ENCODE measurements around the gene ZNF319.

ZNF319 gene
- total RNA-seq: 31.5 to 53.1 (median 40.6) reads per million in 4 experiments

DNA sequence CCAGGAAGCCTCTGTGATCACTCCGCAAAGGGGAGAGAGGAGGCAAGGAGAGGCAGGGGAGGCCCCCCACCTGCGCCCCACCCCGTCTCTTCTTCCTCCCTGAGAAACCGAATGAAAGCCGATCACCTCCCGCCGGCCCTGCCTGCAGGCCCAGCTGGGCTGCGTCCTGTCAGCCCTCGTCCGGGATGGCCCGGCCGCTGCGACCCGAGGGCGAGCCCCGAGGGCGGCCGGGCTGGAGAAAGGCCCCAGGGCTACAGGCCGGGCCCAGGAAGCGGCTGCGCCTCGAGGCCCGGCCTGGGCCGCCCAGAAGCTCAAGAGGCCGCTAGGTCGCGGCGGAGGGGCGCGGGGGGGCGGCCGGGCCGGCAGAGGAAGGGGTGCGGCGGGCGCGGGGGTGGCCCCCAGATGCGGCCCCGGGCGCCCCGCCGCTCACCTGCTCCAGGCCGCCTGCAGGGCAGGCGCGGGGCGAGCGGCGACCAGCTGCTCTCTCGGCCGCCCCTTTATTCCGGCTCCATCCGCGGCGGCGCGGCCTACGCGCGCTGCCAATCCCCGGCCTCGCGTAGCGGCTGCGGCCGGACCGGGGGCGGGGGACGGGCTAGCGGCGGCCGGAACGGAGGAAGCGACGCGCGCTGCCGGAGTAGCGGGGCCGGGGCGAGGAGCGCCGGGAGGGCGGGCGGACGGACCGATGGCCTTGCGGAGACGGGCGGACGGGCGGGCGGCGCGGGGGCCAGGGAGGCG, at the start of gene ZNF319:
TSS of gene ZNF319 (minus strand) at position 702 of the 735 bp plus-strand sequence. CDS start 2,407 bp downstream, outside the sequence.
- DNase-seq: no peak

DNA sequence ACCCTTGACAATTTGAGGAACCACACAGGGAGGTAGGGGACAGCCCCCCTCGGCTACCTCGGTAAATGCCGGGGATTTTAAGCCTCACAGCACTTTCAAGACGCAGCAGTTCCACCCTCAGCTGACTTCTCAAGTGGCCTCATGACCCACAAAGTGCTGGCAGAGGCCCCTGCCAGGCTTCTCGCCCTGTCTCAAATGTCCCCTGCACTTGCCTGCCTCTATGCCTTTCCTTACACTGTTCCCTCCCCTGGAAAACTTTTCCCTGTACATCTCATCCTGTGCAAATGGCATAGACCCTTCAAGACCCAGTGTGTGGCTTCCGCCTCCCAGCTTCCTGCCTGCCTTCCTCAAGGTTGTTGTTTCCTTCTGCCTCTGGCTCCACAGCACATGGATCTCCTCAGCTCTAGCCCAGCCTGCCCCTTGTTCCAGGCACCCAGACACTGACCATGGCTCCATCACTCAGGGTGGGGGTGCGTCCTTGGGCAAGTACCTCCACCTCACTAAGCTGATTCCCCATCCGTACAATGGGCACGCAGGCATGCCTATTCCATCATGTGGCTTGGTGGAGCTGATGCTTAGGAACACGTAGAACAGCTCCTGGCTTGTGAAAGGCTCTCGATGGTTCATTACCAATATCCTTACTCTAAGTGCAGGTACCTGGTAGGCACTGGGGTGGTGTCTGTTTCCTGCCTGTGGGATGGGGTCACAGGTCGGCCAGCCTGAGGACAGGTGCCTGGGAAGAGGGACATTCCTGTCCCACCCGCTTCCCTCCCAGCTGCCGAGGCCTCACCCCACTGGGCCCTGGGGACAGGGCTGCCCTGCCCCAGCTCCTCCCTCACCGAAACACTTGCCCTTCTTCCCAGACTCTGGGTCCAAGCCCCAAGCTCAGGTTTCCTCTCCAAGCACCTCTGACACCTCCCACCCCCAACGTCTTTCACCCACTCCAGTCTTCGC, 49.0 kb upstream of the ZNF319 start:
- no peak for DNase-seq

DNA sequence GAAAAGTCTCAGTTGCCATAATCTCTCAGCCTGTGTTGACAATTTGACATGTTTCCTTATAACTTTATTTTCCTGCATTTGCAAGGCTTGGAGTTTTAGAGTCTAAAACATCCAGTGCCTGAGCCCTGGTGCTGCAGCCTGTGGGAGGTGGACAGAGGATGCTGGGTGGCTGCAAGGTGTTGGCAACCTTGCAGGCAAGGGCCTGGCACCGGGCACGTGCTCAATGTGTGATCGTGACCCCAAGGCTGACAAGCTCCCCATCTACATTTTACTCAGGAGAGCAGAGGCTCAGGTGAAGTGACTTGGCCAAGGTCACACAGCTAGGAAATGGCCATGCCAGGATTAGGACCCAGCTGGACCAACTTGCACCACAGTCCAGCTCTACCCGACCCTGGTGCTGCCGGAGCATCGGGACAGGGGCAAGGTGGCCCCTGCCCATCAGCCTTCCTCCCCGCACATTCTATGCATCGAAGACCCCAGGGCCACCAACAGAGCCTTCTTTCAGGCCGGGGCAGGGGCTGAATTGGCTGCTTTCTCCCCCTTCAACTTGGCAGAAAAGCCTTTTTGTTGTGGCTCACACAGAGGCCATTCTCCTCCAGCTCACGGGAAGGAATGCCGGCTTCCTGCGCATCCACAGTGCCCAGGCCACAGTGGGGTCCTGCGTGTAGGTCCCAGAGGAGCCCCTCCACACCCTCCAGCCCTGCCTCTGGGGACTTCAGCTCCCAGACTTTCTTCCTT, 48.2 kb upstream of the ZNF319 start:
- DNase-seq: no peak

DNA sequence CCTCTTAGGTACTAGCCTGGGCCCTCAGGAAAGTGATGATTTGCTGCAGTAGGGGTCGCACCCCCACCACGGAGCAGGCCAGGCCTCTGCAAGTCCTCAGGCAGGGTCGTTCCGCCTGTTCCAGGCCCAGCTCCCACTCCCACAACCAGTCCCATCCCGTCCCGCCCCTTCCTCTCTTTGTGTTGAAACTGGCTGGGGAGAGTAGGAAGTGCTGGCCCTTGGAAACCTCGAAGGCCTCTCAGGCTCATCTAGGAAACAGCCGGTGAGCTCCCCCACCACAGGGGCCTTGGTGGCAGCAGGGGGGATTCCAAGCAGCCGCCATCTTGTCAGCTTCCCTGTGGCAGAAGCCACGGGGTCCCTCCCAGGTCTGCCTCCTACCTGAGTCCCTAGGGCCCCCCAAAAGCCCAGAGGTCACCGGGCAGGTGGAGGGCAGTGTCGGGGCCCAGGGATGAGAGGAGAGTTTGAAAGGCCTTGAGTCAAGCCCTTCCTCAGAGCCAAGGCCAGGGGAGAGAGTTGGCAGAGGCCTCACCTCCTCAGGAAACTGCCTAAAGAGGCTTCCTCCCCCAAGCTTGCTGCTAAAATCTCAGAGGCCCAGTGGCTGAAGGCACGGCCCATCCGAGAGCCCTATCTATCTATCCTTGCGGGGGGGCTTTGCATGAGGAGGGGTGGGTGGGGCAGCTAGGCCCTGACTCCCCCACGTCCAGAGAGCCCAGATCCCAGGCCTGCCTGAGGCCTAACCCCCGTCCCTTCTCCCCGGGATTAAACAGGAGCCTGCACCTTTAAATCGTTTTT, 47.3 kb upstream of the ZNF319 start:
- no peak for DNase-seq

DNA sequence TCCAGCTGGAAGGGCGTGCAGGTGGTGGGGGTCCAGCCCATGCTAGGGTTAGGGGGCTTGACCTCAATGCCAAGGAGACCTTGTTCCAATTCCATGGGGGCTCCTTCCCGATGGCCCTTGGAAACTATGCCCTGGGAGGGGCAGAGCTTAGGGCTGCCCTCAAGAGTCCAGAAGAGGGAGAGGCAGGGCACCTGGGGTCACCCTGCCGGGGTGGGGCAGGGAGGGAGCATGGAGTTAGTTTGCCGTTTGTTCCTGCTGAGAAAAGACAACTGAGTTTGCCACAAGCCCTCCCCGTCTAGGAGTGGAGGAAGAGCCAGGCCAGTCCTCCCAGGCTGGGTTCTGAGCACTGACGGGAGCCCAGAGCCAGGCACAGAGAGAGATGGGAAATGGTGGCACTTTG, 46.5 kb upstream of the ZNF319 start:
- DNase-seq: no peak

DNA sequence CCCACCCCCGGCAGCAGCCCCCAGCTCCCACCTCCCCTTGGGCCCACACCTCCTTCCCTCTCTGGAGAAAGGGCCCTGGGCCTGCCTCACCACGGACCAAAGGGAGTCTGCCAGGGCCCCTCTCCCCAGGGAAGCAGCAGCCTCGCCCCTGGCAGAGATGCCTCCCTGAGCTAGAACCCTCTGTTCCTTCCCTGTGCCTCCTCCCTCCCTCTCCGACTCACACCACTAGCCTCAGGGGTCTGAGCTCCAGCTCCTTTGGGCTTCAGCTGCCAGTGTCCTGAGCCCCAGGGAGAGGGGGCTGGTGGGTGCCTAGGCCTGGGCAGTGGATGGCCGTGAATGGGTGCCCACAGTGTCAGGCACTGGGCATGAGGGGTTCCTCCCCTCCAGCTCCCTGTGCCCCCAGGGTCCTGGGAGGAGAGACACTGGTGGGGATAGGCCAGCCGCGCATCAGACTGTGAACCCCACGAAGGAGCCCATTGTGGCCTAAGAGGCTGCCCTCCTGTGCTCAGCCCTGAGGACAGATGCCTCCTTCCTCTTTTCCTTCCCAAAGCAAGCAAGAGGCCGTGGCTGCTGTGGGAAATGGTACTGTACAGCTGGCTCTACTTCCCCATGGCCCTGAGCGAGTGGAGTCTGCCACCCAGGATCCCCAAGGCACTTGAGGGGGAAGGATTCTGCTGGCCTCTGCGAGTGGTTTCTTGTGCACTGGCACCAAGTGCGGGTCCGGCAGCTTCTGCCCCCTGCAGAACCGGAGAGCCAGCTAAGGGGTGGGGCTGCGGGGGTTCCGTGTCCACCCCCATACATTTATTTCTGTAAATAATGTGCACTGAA, 45.8 kb upstream of the ZNF319 start:
- DNase-seq: no peak

DNA sequence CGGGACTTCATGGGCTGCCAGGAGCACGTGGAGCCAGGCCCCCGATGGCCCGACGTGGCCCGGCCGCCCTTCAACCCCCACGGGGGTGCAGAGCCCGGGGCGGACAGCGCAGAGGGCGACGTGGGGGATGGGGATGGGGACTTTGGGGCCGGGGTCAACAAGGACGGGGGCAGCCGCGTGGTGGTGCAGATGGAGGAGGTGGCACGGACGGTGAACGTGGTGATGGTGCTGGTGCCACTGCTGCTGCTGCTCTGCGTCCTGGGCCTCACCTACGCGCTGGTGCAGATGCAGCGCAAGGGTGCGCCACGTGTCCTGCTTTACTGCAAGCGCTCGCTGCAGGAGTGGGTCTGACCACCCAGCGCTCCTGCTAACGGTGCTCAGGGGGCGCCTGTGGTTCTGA, 44.6 kb upstream of the ZNF319 start:
- DNase-seq: no peak

DNA sequence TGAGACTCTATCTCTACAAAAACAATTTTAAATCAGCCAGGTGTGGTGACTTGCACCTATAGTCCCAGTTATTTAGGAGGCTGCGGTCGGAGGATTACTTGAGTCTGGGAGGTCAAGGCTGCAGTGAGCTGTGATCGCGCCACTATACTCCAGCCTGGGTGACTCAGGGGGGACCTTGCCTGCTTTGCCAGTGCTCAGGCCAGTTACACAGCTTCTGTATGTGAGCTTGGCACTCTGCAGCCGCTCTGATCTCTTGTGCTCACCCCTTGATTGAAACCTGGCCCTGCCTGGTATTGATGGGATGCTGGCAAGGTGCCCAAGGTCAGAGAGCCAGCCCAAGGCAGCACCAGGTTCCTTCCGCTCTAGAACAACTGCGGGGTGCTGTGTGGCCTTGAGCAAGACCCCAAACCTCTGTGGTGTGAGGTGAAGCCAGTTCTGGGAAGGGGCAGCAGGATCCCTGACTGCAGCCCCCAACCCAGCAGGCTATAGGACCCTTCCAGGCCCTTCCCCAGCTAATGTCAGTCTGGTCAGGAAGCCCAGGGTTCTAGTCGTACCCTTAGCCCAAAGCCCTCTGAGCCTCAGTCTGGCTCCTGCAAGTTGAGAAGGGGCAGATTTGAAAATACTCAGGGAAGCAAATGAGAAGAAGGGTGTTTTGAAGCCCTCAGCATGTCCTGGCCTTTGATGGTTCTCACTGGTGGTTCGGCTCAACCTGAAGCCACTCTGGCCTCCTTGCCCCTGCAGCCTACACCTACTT, 44.0 kb upstream of the ZNF319 start:
- no peak for DNase-seq

GRCh38 chr16:58043571-58044155, 43.2 kb upstream of the ZNF319 start:
- no peak for DNase-seq

GRCh38 chr16:58042886-58043515, 42.5 kb upstream of the ZNF319 start:
- DNase-seq: no peak

- DNase-seq: no peak
Observed at GRCh38 chr16:58042001-58042885, 41.8 kb upstream of the ZNF319 start.

DNA sequence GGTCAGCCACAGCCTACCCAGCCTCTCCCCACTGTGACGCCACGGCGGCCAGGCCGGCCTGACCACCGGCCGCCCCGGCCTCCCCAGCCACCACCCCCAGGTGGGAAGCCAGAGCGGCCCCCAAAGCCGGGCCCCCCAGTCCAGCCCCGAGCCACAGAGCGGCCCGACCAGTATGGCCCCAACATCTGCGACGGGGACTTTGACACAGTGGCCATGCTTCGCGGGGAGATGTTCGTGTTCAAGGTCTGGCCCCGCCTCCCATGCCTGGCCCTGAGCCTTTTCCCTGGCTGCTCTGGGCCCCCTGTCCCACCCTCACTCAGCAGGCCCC, 41.1 kb upstream of the ZNF319 start:
- DNase-seq: no peak

GRCh38 chr16:58040945-58041627, 40.6 kb upstream of the ZNF319 start:
- DNase-seq: no peak

DNA sequence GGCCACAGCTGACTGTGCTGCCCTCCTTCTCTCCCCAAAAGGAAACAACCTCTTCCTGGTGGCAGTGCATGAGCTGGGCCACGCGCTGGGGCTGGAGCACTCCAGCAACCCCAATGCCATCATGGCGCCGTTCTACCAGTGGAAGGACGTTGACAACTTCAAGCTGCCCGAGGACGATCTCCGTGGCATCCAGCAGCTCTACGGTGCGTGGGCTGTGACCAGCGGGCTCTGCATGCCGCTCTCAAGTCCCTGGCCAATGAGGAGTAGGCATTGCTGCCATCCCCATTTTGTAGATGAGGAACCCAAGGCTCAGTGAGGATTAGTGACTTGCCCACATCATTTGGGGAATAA, 40.0 kb upstream of the ZNF319 start:
- no peak for DNase-seq

DNA sequence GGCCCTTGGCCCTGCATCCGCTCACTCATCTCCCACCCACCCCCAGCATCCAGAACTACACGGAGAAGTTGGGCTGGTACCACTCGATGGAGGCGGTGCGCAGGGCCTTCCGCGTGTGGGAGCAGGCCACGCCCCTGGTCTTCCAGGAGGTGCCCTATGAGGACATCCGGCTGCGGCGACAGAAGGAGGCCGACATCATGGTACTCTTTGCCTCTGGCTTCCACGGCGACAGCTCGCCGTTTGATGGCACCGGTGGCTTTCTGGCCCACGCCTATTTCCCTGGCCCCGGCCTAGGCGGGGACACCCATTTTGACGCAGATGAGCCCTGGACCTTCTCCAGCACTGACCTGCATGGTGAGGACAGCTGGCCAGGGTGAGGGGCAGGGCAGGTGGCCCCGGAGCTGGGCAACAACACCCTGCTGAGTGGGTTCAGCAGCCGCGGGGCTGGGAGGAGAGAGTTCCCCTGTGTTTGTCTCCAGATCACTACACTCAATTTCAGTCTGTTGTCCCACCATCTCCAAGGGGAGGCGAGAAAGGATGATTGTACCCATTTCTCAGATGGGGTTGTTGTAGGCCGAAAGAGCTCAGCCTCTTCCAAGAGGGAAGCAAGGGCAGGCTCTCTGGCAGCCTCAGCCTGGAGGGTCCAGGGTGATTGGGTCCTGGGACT, 39.5 kb upstream of the ZNF319 start:
- DNase-seq: no peak

DNA sequence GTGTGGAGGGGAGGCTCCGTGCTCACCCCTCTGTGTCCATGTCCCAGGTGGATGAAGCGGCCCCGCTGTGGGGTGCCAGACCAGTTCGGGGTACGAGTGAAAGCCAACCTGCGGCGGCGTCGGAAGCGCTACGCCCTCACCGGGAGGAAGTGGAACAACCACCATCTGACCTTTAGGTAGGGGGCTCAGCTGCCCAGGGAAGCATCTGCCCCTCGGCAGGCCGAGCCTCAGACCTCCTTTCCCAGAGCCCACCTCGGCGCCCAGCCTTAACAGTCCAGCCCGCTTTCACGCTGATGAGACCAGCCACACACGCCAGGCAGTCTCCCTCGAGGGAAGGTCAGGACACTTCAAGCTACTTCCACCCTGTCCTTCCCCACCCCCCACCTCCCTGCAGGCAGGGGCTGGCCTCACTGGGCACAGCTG, 37.8 kb upstream of the ZNF319 start:
- DNase-seq: no peak

DNA sequence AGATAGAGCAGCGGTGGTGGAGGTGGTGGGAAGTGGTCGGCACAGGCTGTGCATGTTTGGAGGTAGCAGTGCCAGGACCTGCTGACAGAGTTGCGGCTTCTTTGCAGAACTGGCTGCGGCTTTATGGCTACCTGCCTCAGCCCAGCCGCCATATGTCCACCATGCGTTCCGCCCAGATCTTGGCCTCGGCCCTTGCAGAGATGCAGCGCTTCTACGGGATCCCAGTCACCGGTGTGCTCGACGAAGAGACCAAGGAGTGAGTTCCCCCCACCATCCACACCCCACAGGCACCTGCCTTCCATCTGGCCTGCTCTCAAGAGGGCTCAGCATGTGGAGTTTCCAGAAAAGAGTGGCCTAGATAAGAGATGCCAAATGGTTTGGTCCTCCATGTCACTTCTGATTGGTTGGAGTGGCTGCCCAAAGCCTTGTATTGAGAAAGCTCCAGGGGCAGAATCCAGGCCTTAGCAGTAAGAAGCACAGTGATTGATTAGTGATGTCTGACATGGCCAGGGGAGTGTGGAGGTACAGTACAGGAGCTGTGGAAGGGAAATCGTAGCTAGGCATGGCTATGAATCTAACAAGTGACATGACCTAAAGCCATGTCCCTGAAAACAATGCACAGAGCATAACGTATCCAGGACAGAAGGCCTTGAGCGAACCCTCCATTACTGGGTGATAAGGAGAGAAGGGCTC, 37.0 kb upstream of the ZNF319 start:
- no peak for DNase-seq
